Hepatocyte (in vitro differentiated cells): ENCODE results near the gene EYS. TPM values are rescaled to one million over a fixed set of nuclear protein-coding genes. Genes with fewer than 3 reads are reported as not detected.

ENCODE experiments used
- DNase-seq: peaks from one replicate; pipeline ENCODE4 v3.0.0-alpha.2; 2016; ENCODE audit warnings: low spot score
- H2AFZ ChIP-seq: fragments of 200-600 bp; sonication (generic); 2 replicates; pipeline ENCODE4 v1.6.0; 2016; ENCODE audit warnings: antibody characterized with exemption, mild to moderate bottlenecking
- H3K27ac ChIP-seq: fragments of 200-600 bp; sonication (generic); 2 replicates; pipeline ENCODE4 v1.5.1; 2016; ENCODE audit warnings: mild to moderate bottlenecking
- H3K27me3 ChIP-seq: fragments of 200-600 bp; sonication (generic); 2 replicates; pipeline ENCODE4 v1.6.1; 2016
- H3K36me3 ChIP-seq: fragments of 200-600 bp; sonication (generic); replicated peaks from 2 replicates; pipeline ENCODE4 v1.5.1; 2016; ENCODE audit warnings: low read depth; ENCODE audit not compliant: insufficient read depth
- H3K4me1 ChIP-seq: fragments of 200-600 bp; sonication (generic); 2 replicates; pipeline ENCODE4 v1.5.1; 2016; ENCODE audit warnings: mild to moderate bottlenecking, moderate library complexity; ENCODE audit not compliant: insufficient read depth
- H3K4me2 ChIP-seq: fragments of 200-600 bp; sonication (generic); 2 replicates; pipeline ENCODE4 v1.6.0; 2016
- H3K4me3 ChIP-seq: fragments of 200-600 bp; sonication (generic); 2 replicates; pipeline ENCODE4 v1.5.1; 2016; ENCODE audit warnings: mild to moderate bottlenecking
- H3K79me2 ChIP-seq: fragments of 200-600 bp; sonication (generic); 2 replicates; pipeline ENCODE4 v1.6.0; 2017; ENCODE audit warnings: mild to moderate bottlenecking
- H3K9me2 ChIP-seq: fragments of 200-600 bp; sonication (generic); replicated peaks from 2 replicates; pipeline ENCODE4 v1.6.0; 2017; ENCODE audit warnings: mild to moderate bottlenecking; ENCODE audit not compliant: insufficient read depth
- H3K9me3 ChIP-seq: fragments of 200-600 bp; sonication (generic); 2 replicates; pipeline ENCODE4 v1.5.1; 2016; ENCODE audit warnings: low read depth, mild to moderate bottlenecking
- H4K20me1 ChIP-seq: fragments of 200-600 bp; sonication (generic); 2 replicates; pipeline ENCODE4 v1.6.0; 2016; ENCODE audit warnings: mild to moderate bottlenecking; ENCODE audit not compliant: insufficient read depth, poor library complexity, severe bottlenecking
- EZH2 ChIP-seq: fragments of 200-600 bp; sonication (generic); IDR thresholded peaks from 2 replicates; pipeline ENCODE4 v1.6.1; 2016; ENCODE audit warnings: antibody characterized with exemption, mild to moderate bottlenecking, borderline replicate concordance
- EZH2phosphoT487 ChIP-seq: fragments of 200-600 bp; sonication (generic); IDR thresholded peaks from one replicate; pipeline ENCODE4 v1.6.1; 2018; ENCODE audit warnings: antibody characterized with exemption, mild to moderate bottlenecking, low read depth, moderate library complexity; ENCODE audit not compliant: unreplicated experiment, severe bottlenecking
- WGBS: methylation state at CpG from one replicate; pipeline ENCODE4 v1.1.6; 2016; ENCODE audit warnings: low lambda C conversion rate; ENCODE audit errors: missing lambda C conversion rate; 5-methylcytosine and 5-hydroxymethylcytosine counted together
- polyA plus RNA-seq: library from polyadenylated mRNA; unstranded; fragments of >200 nt; fragmentation: Nextera tagmentation; extraction: Ambion mirVana; gene quantifications from 2 replicates; pipeline ENCODE4 v1.2.1, GENCODE V29; 2016
- total RNA-seq: library from RNA; depleted of rRNA; stranded (reverse); fragments of >200 nt; gene quantifications from 2 replicates; pipeline ENCODE4 v1.2.3, GENCODE V29; 2014
- TF ChIP-seq, protein P1 (sequence below): fragments of 200-600 bp; sonication (generic); IDR thresholded peaks from 2 replicates; pipeline ENCODE4 v1.5.1; 2016; ENCODE audit warnings: antibody characterized with exemption, mild to moderate bottlenecking; ENCODE audit not compliant: poor library complexity

The EYS gene
- total and polyA plus RNA-seq, 2 experiments from 2014 or later = 0.57 to 0.68 TPM

GRCh38 chr6:64817525-64817924 lies 889.5 kb downstream of the EYS start:
- no peak overlapping the region for H3K27ac ChIP-seq
- no peak for DNase-seq
- H3K4me2 ChIP-seq = no peak overlapping the region
- H3K27me3 ChIP-seq = no peaks in the 10 kb centered on the region
- H3K9me2 ChIP-seq = no peaks in the 10 kb centered on the region
- TF ChIP-seq, protein P1, sequence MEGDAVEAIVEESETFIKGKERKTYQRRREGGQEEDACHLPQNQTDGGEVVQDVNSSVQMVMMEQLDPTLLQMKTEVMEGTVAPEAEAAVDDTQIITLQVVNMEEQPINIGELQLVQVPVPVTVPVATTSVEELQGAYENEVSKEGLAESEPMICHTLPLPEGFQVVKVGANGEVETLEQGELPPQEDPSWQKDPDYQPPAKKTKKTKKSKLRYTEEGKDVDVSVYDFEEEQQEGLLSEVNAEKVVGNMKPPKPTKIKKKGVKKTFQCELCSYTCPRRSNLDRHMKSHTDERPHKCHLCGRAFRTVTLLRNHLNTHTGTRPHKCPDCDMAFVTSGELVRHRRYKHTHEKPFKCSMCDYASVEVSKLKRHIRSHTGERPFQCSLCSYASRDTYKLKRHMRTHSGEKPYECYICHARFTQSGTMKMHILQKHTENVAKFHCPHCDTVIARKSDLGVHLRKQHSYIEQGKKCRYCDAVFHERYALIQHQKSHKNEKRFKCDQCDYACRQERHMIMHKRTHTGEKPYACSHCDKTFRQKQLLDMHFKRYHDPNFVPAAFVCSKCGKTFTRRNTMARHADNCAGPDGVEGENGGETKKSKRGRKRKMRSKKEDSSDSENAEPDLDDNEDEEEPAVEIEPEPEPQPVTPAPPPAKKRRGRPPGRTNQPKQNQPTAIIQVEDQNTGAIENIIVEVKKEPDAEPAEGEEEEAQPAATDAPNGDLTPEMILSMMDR = no peak
- TF ChIP-seq EZH2phosphoT487 = no peak
- no peak for TF ChIP-seq EZH2
- no peaks in the 10 kb centered on the region for H3K79me2 ChIP-seq
- no peaks in the 10 kb centered on the region for H3K4me1 ChIP-seq
- H2AFZ ChIP-seq = no peak overlapping the region
- no peaks in the 10 kb centered on the region for H3K9me3 ChIP-seq
- WGBS = 82% methylated on average over 2 of the region's 2 CpGs
- H3K4me3 ChIP-seq = no peak overlapping the region
- no peaks in the 10 kb centered on the region for H4K20me1 ChIP-seq
- no peaks in the 10 kb centered on the region for H3K36me3 ChIP-seq

DNA sequence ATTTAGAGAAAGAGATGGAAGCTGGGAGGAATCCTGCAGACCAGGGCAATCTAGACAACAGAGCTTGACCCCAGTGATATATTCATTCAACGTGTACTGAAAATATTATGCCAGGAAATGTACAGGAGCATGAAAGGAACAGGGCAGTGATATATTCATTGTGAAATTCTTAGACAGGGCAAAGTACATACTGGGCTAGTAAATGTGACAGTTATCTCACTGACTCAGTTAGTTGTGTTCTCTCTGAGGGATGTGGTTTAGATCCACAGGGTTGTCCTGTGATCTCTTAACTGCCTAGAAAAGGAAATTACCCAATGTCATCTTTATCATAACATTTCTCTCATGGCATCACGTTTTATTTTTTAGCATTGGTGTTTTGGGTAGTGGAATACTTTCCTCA lies 891.3 kb downstream of the EYS start:
- peak; percentile 10 for DNase-seq
- TF ChIP-seq EZH2 (no peak), EZH2phosphoT487 (no peak)
- TF ChIP-seq, protein P1 = no peak
- no peak overlapping the region for H3K4me2 ChIP-seq

GRCh38 chr6:64812138-64812537 lies 894.9 kb downstream of the EYS start:
- no peak for TF ChIP-seq EZH2
- TF ChIP-seq EZH2phosphoT487 = no peak
- TF ChIP-seq, protein P1 = no peak
- WGBS = 93% methylated on average over 4 of the region's 4 CpGs
- Histone ChIP-seq H3K4me1 (no peaks in the 10 kb centered on the region), H3K36me3 (no peaks in the 10 kb centered on the region), H3K79me2 (no peaks in the 10 kb centered on the region), H3K27ac (no peak overlapping the region), H3K9me3 (no peaks in the 10 kb centered on the region), H3K4me3 (no peak overlapping the region), H3K9me2 (no peaks in the 10 kb centered on the region), H3K4me2 (no peak overlapping the region), H3K27me3 (no peaks in the 10 kb centered on the region), H4K20me1 (no peaks in the 10 kb centered on the region), H2AFZ (no peak overlapping the region)
- no peak for DNase-seq

More for the DNA sequence above, 891.3 kb downstream of the EYS start:
- H3K27ac ChIP-seq = no peak overlapping the region
- no peaks in the 10 kb centered on the region for H3K27me3 ChIP-seq
- no peaks in the 10 kb centered on the region for H3K36me3 ChIP-seq
- no peaks in the 10 kb centered on the region for H3K9me3 ChIP-seq
- no peak overlapping the region for H2AFZ ChIP-seq
- H4K20me1 ChIP-seq = no peaks in the 10 kb centered on the region
- WGBS = 61% methylated on average over 2 of the region's 2 CpGs
- H3K4me1 ChIP-seq = no peaks in the 10 kb centered on the region
- no peak overlapping the region for H3K4me3 ChIP-seq
- H3K9me2 ChIP-seq = no peaks in the 10 kb centered on the region
- no peaks in the 10 kb centered on the region for H3K79me2 ChIP-seq

DNA sequence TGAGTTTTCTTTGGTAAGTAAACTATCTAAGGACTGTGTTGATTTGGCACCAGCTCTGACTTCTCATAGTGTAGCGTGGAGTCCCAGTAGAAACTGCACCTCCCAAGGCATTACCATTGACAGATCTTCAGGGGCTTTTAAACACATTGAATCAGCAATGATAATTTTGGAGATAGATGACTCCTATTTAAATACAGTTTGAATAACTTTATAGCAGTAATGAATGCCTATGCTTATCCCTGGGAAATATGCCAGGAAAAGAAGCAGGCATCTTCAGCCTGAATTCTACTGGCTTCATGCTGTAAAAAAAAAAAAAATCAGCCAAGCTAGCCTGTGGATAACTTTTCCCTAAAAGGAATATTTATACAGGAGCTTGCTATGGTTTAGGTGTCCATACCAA lies 895.9 kb downstream of the EYS start:
- Histone ChIP-seq H3K4me1 (no peaks in the 10 kb centered on the region), H4K20me1 (no peaks in the 10 kb centered on the region), H3K27me3 (no peaks in the 10 kb centered on the region), H2AFZ (no peak overlapping the region), H3K9me2 (no peaks in the 10 kb centered on the region), H3K4me2 (no peak overlapping the region), H3K36me3 (no peaks in the 10 kb centered on the region), H3K27ac (no peak overlapping the region), H3K4me3 (no peak overlapping the region), H3K79me2 (no peaks in the 10 kb centered on the region), H3K9me3 (no peaks in the 10 kb centered on the region)
- WGBS = 83% methylated on average over 1 of the region's 1 CpG
- TF ChIP-seq, protein P1 = no peak
- TF ChIP-seq EZH2 = no peak
- no peak for TF ChIP-seq EZH2phosphoT487
- no peak for DNase-seq
